ENCODE measurements around the gene AMDHD2.

DNA sequence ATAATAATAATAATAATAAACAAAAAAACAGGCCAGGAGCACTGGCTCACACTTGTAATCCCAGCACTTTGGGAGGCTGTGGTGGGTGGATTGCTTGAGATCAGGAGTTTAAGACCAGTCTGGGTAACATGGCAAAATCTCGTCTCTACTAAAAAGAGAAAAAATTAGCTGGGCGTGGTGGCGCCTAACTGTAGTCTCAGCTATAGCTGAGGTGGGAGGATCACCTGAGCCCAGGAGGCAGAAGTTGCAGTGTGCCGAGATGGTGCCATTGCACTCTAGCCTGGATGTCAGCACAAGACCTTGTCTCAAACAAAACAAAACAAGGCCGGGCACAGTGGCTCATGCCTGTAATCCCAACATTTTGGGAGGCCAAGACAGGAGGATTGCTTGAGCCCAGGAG is 25.1 kb upstream of the AMDHD2 start:
- TF ChIP-seq POLR2A (IDR thresholded peaks at IDR 0.05): no peak
- TF ChIP-seq, protein P1, sequence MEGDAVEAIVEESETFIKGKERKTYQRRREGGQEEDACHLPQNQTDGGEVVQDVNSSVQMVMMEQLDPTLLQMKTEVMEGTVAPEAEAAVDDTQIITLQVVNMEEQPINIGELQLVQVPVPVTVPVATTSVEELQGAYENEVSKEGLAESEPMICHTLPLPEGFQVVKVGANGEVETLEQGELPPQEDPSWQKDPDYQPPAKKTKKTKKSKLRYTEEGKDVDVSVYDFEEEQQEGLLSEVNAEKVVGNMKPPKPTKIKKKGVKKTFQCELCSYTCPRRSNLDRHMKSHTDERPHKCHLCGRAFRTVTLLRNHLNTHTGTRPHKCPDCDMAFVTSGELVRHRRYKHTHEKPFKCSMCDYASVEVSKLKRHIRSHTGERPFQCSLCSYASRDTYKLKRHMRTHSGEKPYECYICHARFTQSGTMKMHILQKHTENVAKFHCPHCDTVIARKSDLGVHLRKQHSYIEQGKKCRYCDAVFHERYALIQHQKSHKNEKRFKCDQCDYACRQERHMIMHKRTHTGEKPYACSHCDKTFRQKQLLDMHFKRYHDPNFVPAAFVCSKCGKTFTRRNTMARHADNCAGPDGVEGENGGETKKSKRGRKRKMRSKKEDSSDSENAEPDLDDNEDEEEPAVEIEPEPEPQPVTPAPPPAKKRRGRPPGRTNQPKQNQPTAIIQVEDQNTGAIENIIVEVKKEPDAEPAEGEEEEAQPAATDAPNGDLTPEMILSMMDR (IDR thresholded peaks at IDR 0.05 in 4 of 5, conservative IDR thresholded peaks at IDR 0.05 in 1 of 5): no peak
